Vagina (tissue), 2 donors: ENCODE measurements around the gene FAM9A. TPM values are rescaled to one million over a fixed set of nuclear protein-coding genes. Genes with fewer than 3 reads are reported as not detected.
"Not testable (repeated sequence)": the region's sequence is repeated elsewhere in the genome, so short reads cannot be mapped to it uniquely, and the experiment has no call there.

Experiments used
- DNase-seq, 2 donors: peaks; one replicate each; pipeline ENCODE4 v3.0.0-alpha.2; 2017; ENCODE audit errors: extremely low spot score in 2 of 2
- H3K27ac ChIP-seq: fragments of 200-600 bp; sonication (generic); one replicate; pipeline ENCODE4 v1.5.1; 2019
- H3K27me3 ChIP-seq: fragments of 200-600 bp; sonication (generic); one replicate; pipeline ENCODE4 v1.5.1; 2019
- H3K36me3 ChIP-seq, 2 donors: fragments of 200-600 bp; sonication (generic); one replicate each; pipeline ENCODE4 v1.5.1; 2017 to 2019
- H3K4me1 ChIP-seq: fragments of 200-600 bp; sonication (generic); one replicate; pipeline ENCODE4 v1.5.1; 2019
- H3K4me3 ChIP-seq, 2 donors: fragments of 200-600 bp; sonication (generic); 1 replicate in 1 of 2; 2 replicates in 1 of 2; pipeline ENCODE4 v1.5.1; 2016 to 2019
- H3K9me3 ChIP-seq: fragments of 200-600 bp; sonication (generic); one replicate; pipeline ENCODE4 v1.5.1; 2019
- CTCF ChIP-seq, 3 experiments: fragments of 450-650 bp in 2 of 3; fragments of 200-600 bp in 1 of 3; sonication (generic) in 1 of 3; IDR thresholded peaks; one replicate each; pipeline ENCODE4 v1.5.1; 2017 to 2019; ENCODE audit warnings: antibody characterized with exemption in 3 of 3, mild to moderate bottlenecking in 2 of 3, moderate library complexity in 2 of 3
- POLR2A ChIP-seq, 2 donors: fragments of 450-650 bp; IDR thresholded peaks; one replicate each; pipeline ENCODE4 v1.6.1; 2017; ENCODE audit warnings: antibody characterized with exemption in 2 of 2, mild to moderate bottlenecking in 2 of 2, moderate library complexity in 2 of 2
- POLR2AphosphoS5 ChIP-seq, 2 donors: sonication (generic); formaldehyde crosslinking; IDR thresholded peaks; one replicate each; pipeline ENCODE4 v1.9.0; 2017; ENCODE audit warnings: antibody characterized with exemption in 2 of 2, mild to moderate bottlenecking in 2 of 2, low read depth in 1 of 2; ENCODE audit not compliant: insufficient read depth in 1 of 2
- intact Hi-C: fragments of 100-400 bp; cut with DNase I; formaldehyde crosslinking; loops from one replicate; pipeline ENCODE4 v1.15.1; 2023
- total RNA-seq: library from RNA; depleted of rRNA; stranded (reverse); fragments of >200 nt; gene quantifications from one replicate; pipeline ENCODE4 v1.2.3, GENCODE V29; 2016

FAM9A gene
- total RNA-seq, 1 donor from 2014 or later: not detected

- Histone ChIP-seq H3K9me3 (no peaks in the 10 kb centered on the region), H3K27me3 (no peaks in the 10 kb centered on the region), H3K27ac (no peak overlapping the region), H3K4me1 (no peaks in the 10 kb centered on the region), H3K4me3 (no peak overlapping the region), H3K36me3 (no peaks in the 10 kb centered on the region)
- DNase-seq: no peak
- intact Hi-C loops: no loop called here
- TF ChIP-seq POLR2A (IDR thresholded peaks at IDR 0.05): no peak
- no peak for TF ChIP-seq POLR2AphosphoS5 (IDR thresholded peaks at IDR 0.05; ENCODE audit: insufficient read depth in 1 of 2, low read depth in 1 of 2)
Observed at GRCh38 chrX:8811611-8812010, 10.4 kb upstream of the FAM9A start.

GRCh38 chrX:8808661-8809060, 7.5 kb upstream of the FAM9A start:
- TF ChIP-seq CTCF (IDR thresholded peaks at IDR 0.05) (no peak), POLR2AphosphoS5 (IDR thresholded peaks at IDR 0.05; ENCODE audit: insufficient read depth in 1 of 2, low read depth in 1 of 2) (no peak), POLR2A (IDR thresholded peaks at IDR 0.05) (no peak)
- no peaks in the 10 kb centered on the region for H3K36me3 ChIP-seq
- DNase-seq: no peak
- intact Hi-C loops: no loop called here
- H3K27ac ChIP-seq: no peak overlapping the region
- H3K27me3 ChIP-seq: no peaks in the 10 kb centered on the region
- H3K9me3 ChIP-seq: no peaks in the 10 kb centered on the region
- H3K4me3 ChIP-seq: no peak overlapping the region
- H3K4me1 ChIP-seq: no peaks in the 10 kb centered on the region

GRCh38 chrX:8805974-8806373, 4.8 kb upstream of the FAM9A start:
- Histone ChIP-seq H3K36me3 (no peaks in the 10 kb centered on the region), H3K27me3 (no peaks in the 10 kb centered on the region), H3K9me3 (no peaks in the 10 kb centered on the region), H3K4me1 (no peaks in the 10 kb centered on the region), H3K27ac (no peak overlapping the region), H3K4me3 (no peak overlapping the region)
- DNase-seq: no peak
- TF ChIP-seq POLR2A (IDR thresholded peaks at IDR 0.05): no peak
- no peak for TF ChIP-seq CTCF (IDR thresholded peaks at IDR 0.05)
- TF ChIP-seq POLR2AphosphoS5 (IDR thresholded peaks at IDR 0.05; ENCODE audit: insufficient read depth in 1 of 2, low read depth in 1 of 2): no peak
- intact Hi-C loops: no loop called here

GRCh38 chrX:8805046-8805445, 3.9 kb upstream of the FAM9A start:
- DNase-seq: no peak
- Histone ChIP-seq H3K4me1 (no peaks in the 10 kb centered on the region), H3K36me3 (no peaks in the 10 kb centered on the region), H3K27me3 (no peaks in the 10 kb centered on the region), H3K27ac (no peak overlapping the region), H3K9me3 (no peaks in the 10 kb centered on the region), H3K4me3 (no peak overlapping the region)
- TF ChIP-seq POLR2A (IDR thresholded peaks at IDR 0.05) (no peak), POLR2AphosphoS5 (IDR thresholded peaks at IDR 0.05; ENCODE audit: insufficient read depth in 1 of 2, low read depth in 1 of 2) (no peak), CTCF (IDR thresholded peaks at IDR 0.05) (no peak)
- intact Hi-C loops: no loop called here

GRCh38 chrX:8803326-8803725, 2.1 kb upstream of the FAM9A start:
- H3K27ac ChIP-seq: no peak overlapping the region
- no peaks in the 10 kb centered on the region for H3K9me3 ChIP-seq
- no peak for TF ChIP-seq POLR2AphosphoS5 (IDR thresholded peaks at IDR 0.05; ENCODE audit: insufficient read depth in 1 of 2, low read depth in 1 of 2)
- no peak for TF ChIP-seq CTCF (IDR thresholded peaks at IDR 0.05)
- no peak for TF ChIP-seq POLR2A (IDR thresholded peaks at IDR 0.05)
- H3K27me3 ChIP-seq: no peaks in the 10 kb centered on the region
- no peaks in the 10 kb centered on the region for H3K36me3 ChIP-seq
- no peak for DNase-seq
- H3K4me1 ChIP-seq: no peaks in the 10 kb centered on the region
- intact Hi-C loops: no loop called here
- no peak overlapping the region for H3K4me3 ChIP-seq

- H3K36me3 ChIP-seq, DNase-seq, H3K27me3 ChIP-seq, H3K4me3 ChIP-seq, intact Hi-C loops, H3K9me3 ChIP-seq, H3K27ac ChIP-seq, H3K4me1 ChIP-seq: not testable (repeated sequence)
Observed at GRCh38 chrX:8800351-8800750, 832 bp downstream of the FAM9A start.

- not testable (repeated sequence) for H3K27ac ChIP-seq, H3K9me3 ChIP-seq, DNase-seq
Observed at GRCh38 chrX:8799281-8799680, 1.9 kb downstream of the FAM9A start.

GRCh38 chrX:8798702-8799101, 2.5 kb downstream of the FAM9A start:
- H3K36me3 ChIP-seq, H3K27ac ChIP-seq, H3K9me3 ChIP-seq, H3K4me1 ChIP-seq, H3K4me3 ChIP-seq, DNase-seq, intact Hi-C loops, H3K27me3 ChIP-seq: not testable (repeated sequence)

More at GRCh38 chrX:8799281-8799680, 1.9 kb downstream of the FAM9A start:
- H3K36me3 ChIP-seq, H3K4me1 ChIP-seq, H3K27me3 ChIP-seq, H3K4me3 ChIP-seq, intact Hi-C loops: not testable (repeated sequence)

GRCh38 chrX:8787119-8787518, 14.1 kb downstream of the FAM9A start:
- DNase-seq, H3K9me3 ChIP-seq, H3K27ac ChIP-seq, H3K4me1 ChIP-seq, H3K27me3 ChIP-seq, H3K4me3 ChIP-seq, intact Hi-C loops, H3K36me3 ChIP-seq: not testable (repeated sequence)
